GM18505 (cell line): Measurements from ENCODE around the gene EIF2AK2.
A peak's percentile ranks its signal among the peaks of the same experiment; 100 is the strongest.

ENCODE experiments used
- ATAC-seq: cut with Tn5 transposase; IDR thresholded peaks from one replicate; pipeline ENCODE4 v1.9.1; 2021; ENCODE audit not compliant: unreplicated experiment
- POLR2A ChIP-seq: IDR thresholded peaks from 4 replicates; pipeline ENCODE4 v1.6.1; 2011; ENCODE audit warnings: borderline replicate concordance; ENCODE audit not compliant: insufficient read depth, insufficient read length; ENCODE audit errors: extremely low read depth

The EIF2AK2 gene

GRCh38 chr2:37102588-37102987 is 54.2 kb downstream of the EIF2AK2 start:
- no peak for ATAC-seq
- no peak for TF ChIP-seq POLR2A

GRCh38 chr2:37100054-37100453 is 56.7 kb downstream of the EIF2AK2 start:
- ATAC-seq = no peak
- no peak for TF ChIP-seq POLR2A

GRCh38 chr2:37098416-37099118 is 58.2 kb downstream of the EIF2AK2 start:
- ATAC-seq = no peak
- no peak for TF ChIP-seq POLR2A

- TF ChIP-seq POLR2A = no peak
- no peak for ATAC-seq
Measured at GRCh38 chr2:37096568-37096967, 60.2 kb downstream of the EIF2AK2 start.

GRCh38 chr2:37091873-37092272 is 64.9 kb downstream of the EIF2AK2 start:
- no peak for TF ChIP-seq POLR2A
- peak; percentile 51 for ATAC-seq

- peak; percentile 78 for ATAC-seq
- peak; percentile 33 for TF ChIP-seq POLR2A
Measured at GRCh38 chr2:37090019-37090477, 66.7 kb downstream of the EIF2AK2 start.

GRCh38 chr2:37085731-37086147 is 71.0 kb downstream of the EIF2AK2 start:
- no peak for ATAC-seq
- no peak for TF ChIP-seq POLR2A

GRCh38 chr2:37084797-37085196 is 72.0 kb downstream of the EIF2AK2 start:
- ATAC-seq = no peak
- TF ChIP-seq POLR2A = no peak

- ATAC-seq = peak; percentile 79
- TF ChIP-seq POLR2A = peak; percentile 80
Measured at GRCh38 chr2:37083873-37084794, 72.6 kb downstream of the EIF2AK2 start, which contains the start of the genes GPATCH11 and HEATR5B. TSS of gene GPATCH11 (plus strand) at chr2:37084518. CDS start at chr2:37088382, 3,864 bp downstream. TSS of gene HEATR5B (minus strand) at chr2:37084372. CDS start at chr2:37083414, 958 bp downstream.

- no peak for ATAC-seq
Measured at GRCh38 chr2:37080689-37081088, 76.1 kb downstream of the EIF2AK2 start.

GRCh38 chr2:37080266-37080665 is 76.5 kb downstream of the EIF2AK2 start:
- no peak for ATAC-seq
- TF ChIP-seq POLR2A = no peak

More at GRCh38 chr2:37080689-37081088, 76.1 kb downstream of the EIF2AK2 start:
- no peak for TF ChIP-seq POLR2A

GRCh38 chr2:37070931-37071330 is 85.8 kb downstream of the EIF2AK2 start:
- no peak for ATAC-seq
- no peak for TF ChIP-seq POLR2A

- ATAC-seq = no peak
Measured at GRCh38 chr2:37068686-37069085, 88.1 kb downstream of the EIF2AK2 start.

GRCh38 chr2:37061776-37062175 is 95.0 kb downstream of the EIF2AK2 start:
- TF ChIP-seq POLR2A = no peak
- no peak for ATAC-seq

More at GRCh38 chr2:37068686-37069085, 88.1 kb downstream of the EIF2AK2 start:
- no peak for TF ChIP-seq POLR2A

- no peak for ATAC-seq
- no peak for TF ChIP-seq POLR2A
Measured at GRCh38 chr2:37061013-37061711, 95.6 kb downstream of the EIF2AK2 start.
